RCC 7860 (cell line): Measurements from ENCODE around the gene PRR13.
A peak's percentile ranks its signal among the peaks of the same experiment; 100 is the strongest.
"Not testable (repeated sequence)": the region's sequence is repeated elsewhere in the genome, so short reads cannot be mapped to it uniquely, and the experiment has no call there.

ENCODE experiments used
- DNase-seq: peaks from one replicate; pipeline ENCODE4 v3.0.0-alpha.2; 2015; ENCODE audit warnings: low spot score
- FAIRE-seq: peaks from 2 replicates; lab custom pipeline; 2012; peaks lifted over from hg19 to GRCh38; lab: Jason Lieb, UNC

Gene PRR13

GRCh38 chr12:53431187-53431586, 10.3 kb upstream of the PRR13 start:
- FAIRE-seq (no peak), DNase-seq (no peak)

DNA sequence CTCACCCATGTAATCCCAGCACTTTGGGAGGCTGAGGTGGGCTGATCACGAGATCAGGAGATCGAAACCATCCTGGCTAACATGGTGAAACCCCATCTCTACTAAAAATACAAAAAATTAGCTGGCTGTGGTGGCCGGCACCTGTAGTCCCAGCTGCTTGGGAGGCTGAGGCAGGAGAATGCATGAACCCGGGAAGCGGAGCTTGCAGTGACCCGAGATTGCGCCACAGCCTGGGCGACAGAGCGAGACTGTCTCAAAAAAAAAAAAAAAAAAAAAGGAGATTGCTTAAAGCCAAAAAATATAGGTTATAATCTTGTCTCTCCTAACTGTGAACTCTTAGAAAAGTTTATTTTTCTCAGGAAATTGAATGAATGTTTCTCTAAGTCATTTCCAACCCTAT, 6.2 kb upstream of the PRR13 start:
- not testable (repeated sequence) for FAIRE-seq, DNase-seq

GRCh38 chr12:53439582-53439981, 2.0 kb upstream of the PRR13 start:
- not testable (repeated sequence) for FAIRE-seq, DNase-seq

- no peak for DNase-seq
- no peak for FAIRE-seq
Measured at GRCh38 chr12:53443955-53444354, 2.4 kb downstream of the PRR13 start.

DNA sequence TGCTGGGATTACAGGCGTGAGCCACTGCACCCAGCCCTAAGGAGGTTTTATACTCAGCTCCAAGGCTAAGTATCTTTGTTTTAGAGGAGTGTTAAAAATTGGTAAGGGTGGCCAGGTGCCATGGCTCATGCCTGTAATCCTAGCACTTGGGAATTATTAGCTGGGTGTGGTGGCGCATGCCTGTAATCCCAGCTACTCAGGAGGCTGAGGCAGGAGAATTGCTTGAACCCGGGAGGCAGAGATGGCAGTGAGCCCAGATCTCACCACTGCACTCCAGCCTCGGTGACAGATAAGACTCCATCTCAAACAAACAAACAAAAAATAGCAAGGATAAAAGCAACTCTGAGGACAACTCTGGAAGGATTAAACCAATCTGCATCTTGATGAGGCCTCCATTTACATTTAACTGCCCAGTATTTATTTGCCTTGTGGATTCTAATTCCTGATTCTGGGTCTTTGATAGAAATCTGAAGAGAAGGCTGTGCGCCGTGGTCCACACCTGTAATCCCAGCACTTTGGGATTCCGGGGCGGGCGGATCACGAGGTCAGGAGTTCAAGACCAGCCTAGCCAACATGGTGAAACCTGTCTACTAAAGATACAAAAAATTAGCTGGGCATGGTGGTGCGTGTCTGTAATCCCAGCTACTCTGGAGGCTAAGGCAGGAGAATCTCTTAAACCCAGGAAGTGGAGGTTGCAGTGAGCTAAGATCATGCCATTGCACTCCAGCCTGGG, 3.2 kb downstream of the PRR13 start:
- not testable (repeated sequence) for DNase-seq, FAIRE-seq

- DNase-seq: no peak
- no peak for FAIRE-seq
Measured at GRCh38 chr12:53450936-53451335, 9.4 kb downstream of the PRR13 start.

DNA sequence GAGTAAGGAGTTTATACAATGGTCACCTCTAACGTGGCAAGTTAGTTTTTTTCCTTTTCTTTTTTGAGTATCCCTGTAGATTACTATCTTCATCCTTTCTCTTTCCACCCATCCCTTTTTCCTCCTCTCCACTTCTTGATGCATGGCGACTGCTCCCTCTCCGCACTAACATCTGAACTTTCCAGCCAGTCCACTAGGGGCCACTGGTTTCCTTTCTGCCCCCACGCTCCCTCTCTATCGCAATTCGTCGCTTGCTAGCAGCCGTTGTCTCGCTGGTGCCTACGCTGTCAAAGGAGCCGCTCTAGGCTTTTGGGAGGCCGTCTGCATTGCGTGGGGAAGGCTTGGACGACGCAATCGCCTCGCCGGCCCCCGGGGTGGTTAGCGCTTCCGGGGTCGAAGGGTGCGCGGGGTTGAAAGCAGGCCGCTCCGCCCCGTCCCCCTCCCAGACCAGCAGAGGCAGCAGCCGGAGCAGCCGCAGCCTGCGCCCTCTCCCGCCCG, 10.2 kb downstream of the PRR13 start, which contains the start of gene PCBP2:
Gene PCBP2, plus strand, starts transcription at position 442 of the 498 bp plus-strand sequence. CDS start 2,699 bp downstream, outside the sequence.
- peak; percentile 84 for FAIRE-seq
- peak; percentile 97 for DNase-seq

DNA sequence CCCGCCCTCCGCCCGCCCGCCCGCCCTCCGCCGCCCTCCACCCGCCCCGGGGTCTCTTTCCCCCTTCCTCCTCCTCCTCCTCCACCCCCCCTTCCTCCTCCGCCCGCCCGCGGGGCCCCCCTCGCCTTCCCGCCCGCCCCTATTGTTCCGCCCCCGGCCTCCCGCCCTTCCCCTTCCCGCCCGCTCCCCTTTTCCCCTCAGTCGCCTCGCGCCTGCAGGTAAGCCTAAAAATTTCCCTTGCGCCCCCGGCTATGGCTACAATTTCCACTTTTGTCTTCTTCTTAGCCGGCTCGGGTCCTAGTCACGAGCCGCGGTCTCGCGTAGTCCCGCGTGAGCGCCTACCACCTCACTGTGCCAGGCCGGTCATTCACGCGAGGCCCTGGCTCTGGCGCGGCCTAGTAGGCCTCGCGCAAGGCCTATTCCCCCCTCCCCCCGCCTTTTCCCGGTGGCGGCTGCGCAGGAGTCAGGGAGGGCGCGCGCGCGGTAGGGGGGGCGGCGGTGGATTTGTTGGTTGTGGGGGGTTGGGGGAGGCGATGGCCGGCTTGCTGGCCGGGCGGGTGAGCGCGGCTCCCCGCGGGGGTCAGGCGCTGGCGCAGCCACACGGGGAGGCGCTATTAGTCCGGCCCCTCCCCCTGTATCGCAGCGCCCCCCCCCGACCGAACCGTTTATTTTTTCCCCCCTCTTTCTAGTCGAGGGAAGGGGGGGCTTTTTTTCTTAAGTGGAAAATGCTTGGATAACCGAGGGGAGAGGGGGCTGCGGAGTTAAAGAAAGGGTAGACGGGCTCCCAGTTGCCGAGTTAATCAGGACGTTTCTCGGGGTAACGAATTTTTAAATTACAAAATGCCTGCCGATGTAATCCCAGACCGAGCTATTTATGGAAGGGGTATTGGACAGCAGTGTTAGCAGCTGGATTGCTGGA, 10.9 kb downstream of the PRR13 start:
- no peak for FAIRE-seq
- DNase-seq: peak; percentile 61

DNA sequence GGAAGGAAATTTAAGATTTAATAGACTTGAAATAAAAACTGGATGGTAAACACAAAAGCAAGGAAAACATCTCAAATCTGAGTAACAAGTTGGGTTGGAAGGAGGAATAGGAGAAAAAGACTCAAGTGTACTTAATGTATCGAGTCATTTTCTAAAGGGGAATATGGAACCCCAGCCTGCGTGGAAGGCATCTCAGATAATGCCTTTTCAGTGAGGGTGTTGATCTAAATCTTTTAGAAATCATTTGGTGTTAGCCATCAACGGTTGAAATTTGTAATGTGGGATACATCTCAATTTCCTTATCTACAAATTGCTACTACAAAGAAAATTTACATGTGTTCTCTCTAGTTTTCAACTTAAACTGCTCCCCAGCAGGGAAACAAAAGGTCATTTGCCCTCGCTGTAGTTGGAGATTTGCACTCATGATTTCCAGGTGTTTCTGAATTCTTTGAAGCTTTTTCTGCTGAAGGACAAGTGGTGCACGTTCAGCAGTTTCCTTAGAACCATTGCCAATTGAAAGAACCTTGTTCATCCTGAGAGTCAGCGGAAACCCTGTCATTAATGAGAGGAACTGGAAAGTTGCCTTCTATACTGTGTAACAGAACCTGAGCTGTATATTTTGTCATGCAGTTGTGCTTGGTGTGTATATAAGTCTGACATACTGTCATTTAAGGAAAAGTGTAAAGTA, 12.6 kb downstream of the PRR13 start:
- DNase-seq: no peak
- no peak for FAIRE-seq

DNA sequence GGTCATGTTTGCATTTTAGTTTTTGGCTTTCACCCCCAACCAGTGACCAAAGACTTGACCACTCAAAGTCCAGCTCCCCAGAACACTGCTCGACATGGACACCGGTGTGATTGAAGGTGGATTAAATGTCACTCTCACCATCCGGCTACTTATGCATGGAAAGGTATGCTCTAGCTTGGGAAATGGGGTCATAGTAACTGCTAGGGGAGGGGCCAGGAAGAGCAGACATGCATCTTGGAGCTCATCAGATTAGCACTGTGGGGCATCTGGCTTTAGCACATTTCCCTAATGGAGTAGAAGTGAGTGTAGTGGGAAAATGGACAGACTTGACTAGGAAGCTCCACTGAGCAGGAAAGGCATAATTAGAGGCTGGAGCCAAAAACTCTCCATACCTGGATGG, 13.2 kb downstream of the PRR13 start:
- FAIRE-seq (no peak), DNase-seq (no peak)

DNA sequence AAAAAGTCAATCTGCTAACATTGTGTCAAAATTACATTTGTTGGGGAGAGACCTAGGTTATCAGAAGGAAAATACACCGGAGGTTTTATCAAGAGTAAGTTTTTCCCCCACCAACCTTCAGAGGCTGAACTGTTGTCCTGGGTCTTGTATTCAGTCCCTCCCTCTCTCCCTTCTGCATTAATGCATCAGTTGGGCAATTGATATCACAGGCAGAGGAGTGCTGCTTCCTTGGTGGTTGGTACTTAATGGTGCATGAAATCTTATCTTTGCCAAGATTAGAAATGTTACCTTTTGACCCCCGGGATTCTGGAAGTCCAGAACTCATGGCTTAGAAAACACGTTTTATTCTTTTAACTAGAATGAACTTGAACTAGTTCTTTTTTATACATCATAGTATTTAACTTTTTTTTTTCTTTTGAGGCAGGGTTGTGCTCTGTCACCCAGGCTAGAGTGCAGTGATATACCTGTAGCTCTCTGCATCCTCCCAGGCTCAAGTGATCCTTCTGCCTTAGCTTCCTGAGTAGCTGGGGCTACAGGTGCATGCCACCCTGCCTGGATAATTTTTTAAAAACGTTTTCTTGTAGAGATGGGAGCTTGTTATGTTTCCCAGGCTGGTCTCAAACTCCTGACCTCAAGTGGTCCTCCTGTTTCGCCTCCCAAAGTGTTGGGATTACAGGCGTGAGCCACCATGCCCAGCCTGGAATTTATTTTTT, 15.3 kb downstream of the PRR13 start:
- FAIRE-seq (peak; percentile 73), DNase-seq (peak; percentile 31)

DNA sequence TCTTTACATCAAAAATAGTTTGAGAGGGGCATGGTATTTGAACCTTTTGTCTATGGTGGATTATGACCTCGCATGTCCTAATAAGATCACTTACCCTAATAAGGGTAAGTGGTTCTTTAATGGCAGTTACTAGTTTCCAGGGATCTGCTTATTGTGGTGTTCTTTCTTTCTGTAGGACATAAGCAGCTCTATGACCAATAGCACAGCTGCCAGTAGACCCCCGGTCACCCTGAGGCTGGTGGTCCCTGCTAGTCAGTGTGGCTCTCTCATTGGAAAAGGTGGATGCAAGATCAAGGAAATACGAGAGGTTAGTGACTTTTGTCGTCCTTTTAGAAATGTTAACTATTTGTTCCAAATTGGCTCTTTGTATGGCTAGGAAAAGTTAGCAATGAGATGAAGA, 17.6 kb downstream of the PRR13 start:
- no peak for DNase-seq
- no peak for FAIRE-seq

- no peak for DNase-seq
- FAIRE-seq: no peak
Measured at GRCh38 chr12:53461059-53461458, 19.5 kb downstream of the PRR13 start.

- no peak for FAIRE-seq
Measured at GRCh38 chr12:53461591-53461990, 20.1 kb downstream of the PRR13 start.

GRCh38 chr12:53462935-53463334, 21.4 kb downstream of the PRR13 start:
- FAIRE-seq: no peak
- no peak for DNase-seq

More at GRCh38 chr12:53461591-53461990, 20.1 kb downstream of the PRR13 start:
- no peak for DNase-seq

DNA sequence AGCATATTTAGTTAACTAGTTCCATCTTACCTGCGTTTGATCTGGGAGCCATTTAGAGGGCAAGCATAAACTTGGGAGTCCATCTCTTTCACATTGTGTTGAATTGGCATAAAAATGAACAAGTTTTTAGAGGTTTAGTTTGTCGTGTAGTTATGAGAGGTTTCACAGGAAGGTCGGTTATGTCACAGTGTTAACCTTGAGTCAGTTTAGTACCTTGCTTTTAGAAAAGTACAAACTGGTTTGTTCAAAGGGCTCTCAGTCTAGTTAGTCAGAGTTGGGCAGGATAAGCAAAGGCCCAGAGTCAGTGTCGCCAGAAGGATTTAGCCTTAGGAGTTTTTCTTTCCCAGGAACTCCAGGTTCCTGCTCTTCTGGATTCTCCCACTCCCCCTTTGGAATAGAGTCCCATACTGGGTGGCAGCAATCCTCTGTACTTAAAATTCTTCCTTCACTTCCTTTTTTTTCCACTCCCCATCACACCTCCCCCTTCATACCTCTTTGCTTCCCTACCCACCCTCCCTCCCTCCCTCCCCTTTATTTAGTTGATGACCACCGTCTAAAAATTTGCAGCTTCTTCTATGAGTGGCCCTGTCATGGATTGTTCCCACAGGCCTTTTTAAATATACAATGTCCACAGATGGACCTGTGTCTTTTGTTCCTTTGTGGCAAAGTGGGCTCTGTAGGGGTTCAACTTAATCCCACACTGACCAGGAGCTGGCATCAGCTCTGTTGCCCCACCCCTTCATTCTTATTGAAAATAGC, 22.4 kb downstream of the PRR13 start:
- DNase-seq: no peak
- no peak for FAIRE-seq

GRCh38 chr12:53464685-53465418, 23.3 kb downstream of the PRR13 start:
- DNase-seq (no peak), FAIRE-seq (no peak)

DNA sequence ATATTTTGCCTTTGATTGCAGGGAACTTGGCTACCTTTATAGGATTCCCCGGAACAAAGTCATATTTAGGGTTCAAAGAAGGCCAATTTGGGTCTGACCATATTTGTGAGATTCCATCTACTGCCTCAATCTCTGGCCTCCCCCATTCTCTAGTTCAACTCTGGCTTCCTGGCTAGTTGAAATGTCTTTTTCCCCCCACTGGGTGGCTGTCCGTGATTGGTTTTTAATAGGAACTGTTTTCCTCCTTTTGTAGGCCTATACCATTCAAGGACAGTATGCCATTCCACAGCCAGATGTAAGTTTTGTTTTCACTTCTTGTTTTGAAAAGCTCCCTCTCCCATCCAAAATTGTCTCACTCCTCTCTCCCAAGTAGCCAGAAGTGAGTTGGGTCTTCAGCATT, 24.1 kb downstream of the PRR13 start:
- no peak for FAIRE-seq
- no peak for DNase-seq

DNA sequence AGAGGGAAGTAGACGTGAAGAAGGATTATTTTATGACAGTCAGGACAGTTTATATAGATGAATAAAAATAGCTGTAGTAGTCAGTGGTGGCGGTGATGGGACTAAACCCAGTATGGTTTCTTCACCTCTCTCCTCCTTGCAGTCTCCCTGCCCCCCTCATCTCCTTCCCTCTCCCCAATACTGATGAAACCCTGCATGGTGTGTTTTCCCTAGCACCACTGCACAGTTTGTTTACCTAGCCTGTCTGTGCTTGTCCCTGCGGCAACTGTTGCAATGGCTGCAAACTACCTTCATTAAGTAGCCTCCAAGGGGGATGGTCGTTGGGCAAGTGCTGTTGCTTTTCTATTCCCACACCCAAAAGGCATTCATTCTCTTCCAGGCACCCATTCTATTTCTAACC, 25.1 kb downstream of the PRR13 start:
- DNase-seq (no peak), FAIRE-seq (no peak)
